COR-L47 (cell line): Measurements from ENCODE around the gene VASH2.
"Not testable (repeated sequence)": the region's sequence is repeated elsewhere in the genome, so short reads cannot be mapped to it uniquely, and the experiment has no call there.

ENCODE experiments used
- DNase-seq: peaks from one replicate; lab custom pipeline; 2025; lab: John Stamatoyannopoulos, UW

The VASH2 gene

DNA sequence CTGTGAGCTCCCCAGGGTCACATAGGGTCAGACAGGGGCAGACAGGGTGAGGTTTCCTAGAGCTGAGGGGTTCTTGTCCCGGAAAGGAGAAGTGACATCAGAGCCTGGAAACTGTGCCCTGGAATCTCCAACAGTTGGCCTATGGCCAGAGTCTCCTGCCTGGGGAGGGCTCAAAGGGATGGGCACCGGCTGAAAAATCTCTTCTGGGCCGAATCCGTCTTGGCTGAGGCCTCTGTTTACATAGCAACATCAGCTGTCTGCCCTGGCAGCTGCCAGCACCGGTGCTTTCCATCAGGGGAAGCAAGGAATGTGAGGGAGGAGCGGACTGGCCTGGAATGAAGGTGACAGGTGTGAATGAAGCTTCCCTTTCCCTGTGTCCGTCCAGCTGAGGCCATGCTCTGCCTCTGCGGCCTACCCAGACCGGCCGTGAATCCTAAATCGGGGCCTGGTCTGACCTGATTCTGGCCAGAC, 30.7 kb downstream of the VASH2 start:
- peak; percentile 57 for DNase-seq

DNA sequence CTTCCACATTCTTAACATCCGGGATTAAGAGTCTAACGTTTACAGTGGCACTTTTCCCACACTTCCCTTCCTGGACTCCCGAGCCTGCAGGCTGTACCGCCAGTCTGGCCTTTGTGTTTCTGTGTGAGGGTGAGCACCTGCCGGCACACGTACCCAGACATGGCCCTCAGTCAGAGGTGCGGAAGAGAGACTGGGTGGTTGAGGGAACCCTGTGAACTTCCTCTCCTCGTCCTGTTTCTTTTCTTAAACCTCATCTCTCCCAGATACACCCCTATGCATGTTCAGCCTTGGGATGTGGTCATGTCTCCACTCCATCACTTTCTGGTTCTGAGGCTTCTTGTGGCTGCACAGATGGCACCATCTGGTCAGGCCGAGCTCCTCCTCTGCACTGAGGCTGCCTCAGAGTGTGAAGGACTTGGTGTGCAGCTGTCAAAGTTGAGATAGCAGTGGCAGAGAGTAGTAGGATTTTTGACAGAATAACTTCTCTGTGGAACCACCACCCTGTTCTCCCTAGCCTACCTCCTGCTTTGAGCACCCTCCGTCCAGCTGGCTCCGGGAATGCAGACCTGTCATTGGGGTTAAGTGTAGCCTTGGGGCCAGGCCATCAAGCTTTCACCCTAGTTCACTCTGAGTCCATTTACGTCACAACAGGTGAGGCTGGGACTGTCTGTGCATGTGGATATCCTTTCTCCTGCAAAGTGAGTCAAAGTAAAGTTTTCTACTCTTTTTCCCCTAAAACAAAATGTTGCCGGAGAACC, 31.4 kb downstream of the VASH2 start:
- no peak for DNase-seq

DNA sequence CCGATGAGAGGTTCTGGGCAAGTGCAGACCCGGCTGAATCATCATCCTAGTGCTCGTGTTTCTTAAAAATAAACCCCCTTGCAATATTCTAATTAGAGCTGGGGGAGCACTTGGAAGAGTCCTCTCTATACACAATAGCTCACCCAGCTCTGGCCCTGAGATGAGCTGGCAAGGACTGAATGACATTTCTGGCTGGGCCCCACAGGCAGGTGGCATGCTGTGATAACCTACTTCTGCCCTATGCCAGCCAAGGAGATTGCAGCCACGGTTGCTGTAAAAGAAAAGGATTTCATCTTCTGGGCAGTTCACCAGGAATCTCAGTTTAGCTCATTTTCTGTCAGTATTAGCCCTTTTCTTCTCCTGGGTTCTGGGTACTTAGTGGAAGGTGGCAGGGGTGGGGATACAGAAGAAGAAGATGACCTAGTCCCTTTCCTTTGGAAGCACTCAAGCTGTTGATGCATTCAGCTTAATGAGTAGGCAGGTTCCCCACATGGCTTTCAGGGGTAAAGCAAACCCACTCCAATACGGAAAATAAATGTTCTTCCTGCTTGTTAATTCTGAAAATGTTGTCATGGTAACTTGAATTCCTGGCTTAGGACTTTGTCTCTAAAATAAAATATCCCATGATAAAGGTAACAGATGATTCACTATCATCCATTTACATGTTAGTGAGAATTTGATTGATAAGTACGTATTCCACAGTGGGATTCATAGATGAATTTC, 32.2 kb downstream of the VASH2 start:
- DNase-seq, result no peak

DNA sequence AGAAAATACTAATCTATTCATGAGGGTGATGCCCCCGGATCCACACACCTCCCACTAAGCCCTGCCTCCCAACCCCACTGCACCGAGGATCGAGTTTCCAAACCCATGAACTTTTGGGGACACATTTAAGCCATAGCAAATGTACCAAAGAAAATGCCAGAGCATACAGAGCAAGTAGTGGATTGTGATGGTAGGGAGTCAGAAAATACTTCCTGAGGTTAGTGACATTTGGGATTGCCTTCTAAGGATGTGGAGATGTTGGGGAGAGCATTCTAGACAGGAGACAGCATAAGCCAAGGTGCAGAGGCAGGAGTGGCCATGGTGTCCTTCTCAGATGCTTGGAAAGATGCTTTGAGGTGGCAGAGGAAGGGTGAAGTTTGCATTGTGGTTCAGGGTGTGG, 33.1 kb downstream of the VASH2 start:
- DNase-seq, result no peak

DNA sequence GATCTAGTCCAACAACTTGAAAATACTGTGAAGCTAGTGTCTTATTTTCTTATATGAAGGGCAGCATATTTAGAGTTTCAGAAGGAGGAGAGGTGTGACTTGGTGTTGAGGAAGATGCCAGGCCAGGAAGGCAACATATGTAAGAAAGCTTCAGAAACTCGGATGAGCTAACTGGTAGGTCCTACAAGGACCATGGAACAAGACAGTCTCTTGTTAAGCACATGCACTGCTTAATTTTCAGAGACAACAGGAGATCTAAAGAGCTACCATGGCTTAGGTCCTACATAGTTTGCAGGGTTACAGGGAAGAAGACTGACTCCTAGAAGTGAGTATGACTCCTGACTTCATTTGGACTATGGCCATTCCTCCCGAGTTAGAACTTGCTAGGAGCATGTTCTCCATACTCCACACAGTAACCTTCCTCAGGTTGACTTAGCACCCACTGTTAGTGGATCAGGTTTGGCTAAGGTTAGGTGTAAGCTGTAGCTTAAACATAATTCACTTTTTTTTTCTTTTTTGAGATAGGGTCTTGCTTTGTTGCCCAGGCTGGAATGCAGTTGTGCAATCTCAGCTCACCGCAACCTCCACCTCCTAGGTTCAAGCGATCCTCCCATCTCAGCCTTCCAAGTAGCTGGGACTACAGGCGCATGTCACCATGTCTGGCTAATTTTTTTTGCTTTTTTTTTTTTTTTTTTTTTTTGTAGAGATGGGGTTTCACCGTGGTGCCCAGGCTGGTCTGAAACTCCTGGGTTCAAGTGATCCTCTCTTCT, 34.4 kb downstream of the VASH2 start:
- no peak for DNase-seq

DNA sequence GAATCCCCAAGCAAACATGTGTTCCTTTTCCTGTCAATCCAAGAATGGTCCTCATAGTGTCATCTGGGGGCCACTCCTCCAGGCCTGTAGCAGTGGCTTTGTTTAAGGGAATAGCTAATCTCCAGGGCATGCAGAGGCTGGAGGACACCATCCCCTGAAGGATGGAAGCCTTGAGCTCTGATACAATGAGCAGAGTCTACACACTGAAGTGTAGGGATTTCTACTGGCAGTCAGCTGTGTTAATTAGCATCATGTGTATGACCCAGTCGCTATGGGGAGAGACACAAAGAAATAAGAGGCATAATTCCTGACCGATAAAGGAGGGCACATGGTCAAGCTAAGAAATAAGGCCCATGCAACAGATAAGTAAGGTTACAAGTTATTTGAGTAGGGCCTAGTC, 36.2 kb downstream of the VASH2 start:
- no peak for DNase-seq

DNA sequence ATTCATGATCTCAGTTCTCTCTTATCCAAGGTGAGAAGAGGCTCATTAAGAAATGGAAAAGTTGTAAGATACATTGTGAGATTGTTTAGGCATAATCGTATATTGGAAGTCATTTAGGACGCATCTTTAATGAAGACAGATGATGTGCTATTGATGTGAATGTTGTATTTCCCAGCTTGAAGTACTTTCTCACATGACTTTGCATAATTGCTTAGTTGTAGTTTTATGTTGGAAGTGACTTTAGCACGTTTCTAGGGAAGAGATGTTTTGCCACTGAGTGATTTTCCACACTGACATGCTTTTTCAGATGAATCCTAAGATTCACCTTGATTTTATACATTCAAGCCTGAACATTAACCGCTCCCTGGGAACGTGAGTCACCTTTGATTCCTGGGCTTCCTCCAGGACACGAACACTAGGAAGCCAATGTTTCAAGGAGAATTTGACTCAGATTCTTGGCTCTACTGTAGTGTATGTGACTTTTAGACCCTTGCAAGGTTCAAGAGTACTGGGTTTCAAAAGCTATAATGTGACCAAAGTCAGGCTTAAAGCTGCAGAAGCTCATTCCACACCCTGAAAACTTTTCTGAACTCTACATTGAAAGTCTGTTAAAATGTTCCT, 37.5 kb downstream of the VASH2 start:
- DNase-seq, result no peak

DNA sequence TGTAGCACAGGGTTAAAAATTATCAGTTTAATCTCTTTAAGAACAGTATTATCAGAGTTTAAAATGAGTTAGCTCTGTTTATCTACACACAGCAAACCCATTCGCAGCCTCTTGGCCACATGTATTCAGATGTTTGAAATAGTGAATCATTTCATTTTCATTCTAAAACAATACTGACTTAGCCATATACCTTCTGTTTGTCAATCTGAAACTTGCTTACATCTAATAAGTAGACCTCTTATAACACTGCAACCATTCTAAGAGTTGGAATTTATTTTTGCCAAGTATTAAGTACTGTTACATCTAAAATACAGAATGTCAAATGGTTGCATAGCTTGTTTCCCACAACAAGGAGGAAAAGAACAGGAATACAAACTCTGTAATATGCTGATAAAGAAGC, 39.9 kb downstream of the VASH2 start:
- DNase-seq, result no peak

DNA sequence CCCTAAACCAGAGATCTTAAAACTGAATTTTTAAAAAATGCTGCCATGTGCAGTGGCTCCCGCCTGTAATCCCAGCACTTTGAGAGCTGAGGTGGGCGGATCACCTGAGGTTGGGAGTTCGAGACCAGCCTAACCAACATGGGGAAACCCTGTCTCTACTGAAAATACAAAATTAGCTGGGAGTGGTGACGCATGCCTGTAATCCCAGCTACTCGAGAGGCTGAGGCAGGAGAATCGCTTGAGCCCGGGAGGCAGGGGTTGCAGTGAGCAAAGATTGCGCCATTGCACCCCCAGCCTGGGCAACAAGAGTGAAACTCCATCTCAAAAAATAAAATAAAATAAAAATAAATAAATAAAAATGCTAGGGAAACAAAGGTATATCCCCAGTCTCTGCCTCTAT, 43.6 kb downstream of the VASH2 start:
- not testable (repeated sequence) for DNase-seq

DNA sequence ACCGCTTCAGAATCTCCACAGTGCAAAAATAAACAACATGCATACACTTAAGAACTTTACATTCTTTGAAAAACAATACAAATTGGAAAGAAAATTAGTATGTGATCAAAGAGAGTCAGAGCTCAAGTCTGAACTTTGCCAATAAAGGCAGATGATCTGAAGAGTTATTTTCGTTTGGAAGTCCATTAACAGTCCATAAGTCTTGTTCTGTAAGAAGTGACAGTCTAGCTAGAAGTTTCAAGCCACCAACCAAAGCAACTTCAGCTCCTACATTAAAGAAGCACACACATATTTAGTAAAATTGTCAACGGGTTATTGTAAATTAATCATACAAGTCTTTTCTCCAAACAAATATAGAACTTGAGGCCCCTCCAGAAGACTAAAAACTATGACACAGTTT, 44.6 kb downstream of the VASH2 start:
- DNase-seq, result no peak

DNA sequence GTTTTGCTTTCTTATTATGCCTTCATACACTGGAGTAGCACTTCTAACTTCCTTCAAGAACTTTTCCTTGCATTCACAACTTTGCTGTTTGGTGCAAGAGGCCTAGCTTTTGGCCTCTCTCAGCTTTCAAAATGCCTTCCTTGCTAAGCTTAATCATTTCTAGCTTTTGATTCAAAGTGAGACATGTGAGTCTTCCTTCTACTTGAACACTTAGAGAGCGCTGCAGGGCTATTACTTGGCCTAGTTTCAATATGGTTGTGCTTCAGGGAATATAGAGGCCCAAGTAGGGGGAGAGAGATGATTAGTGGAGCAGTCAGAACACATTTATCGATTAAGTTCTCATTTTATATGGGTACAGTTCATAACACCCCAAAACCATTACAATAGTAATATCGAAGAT, 52.9 kb downstream of the VASH2 start:
- DNase-seq, result no peak

DNA sequence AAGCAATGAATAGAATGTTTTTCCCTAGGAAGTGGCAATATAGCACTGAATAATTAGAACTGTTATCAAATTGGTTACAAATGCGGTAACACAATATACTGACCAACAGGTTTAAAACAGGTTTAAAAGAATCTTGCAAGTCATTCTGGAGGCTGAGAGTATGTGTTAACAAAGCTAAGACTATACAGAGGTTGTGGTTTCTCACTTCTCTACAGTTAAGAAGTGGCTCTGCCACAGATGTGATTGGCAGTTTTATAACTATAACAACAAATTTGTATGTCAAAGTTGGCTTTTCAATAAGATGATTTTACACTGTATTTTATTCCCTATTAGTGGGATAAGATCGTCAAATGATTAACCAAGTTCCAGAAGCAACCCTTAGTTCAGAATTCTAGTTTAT, 58.2 kb downstream of the VASH2 start:
- no peak for DNase-seq

DNA sequence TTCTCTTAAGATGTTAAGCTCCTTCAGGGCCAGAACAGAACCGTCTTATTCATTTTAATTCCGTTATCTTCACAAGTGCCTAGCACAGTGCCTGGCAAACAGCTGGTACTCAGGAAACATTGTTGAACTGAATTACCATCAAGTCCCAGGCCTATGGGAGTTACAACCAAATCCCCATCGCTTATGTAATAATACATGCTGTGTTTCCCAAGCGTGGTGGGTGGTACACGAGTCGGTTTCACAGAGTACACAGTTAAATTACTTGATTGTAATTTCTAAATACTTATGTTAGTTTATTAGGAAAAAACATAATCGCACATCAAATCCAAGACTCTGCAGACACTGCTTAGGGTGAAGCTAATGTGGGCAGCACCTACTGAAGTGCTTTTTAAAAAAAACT, 64.3 kb downstream of the VASH2 start:
- DNase-seq, result no peak

DNA sequence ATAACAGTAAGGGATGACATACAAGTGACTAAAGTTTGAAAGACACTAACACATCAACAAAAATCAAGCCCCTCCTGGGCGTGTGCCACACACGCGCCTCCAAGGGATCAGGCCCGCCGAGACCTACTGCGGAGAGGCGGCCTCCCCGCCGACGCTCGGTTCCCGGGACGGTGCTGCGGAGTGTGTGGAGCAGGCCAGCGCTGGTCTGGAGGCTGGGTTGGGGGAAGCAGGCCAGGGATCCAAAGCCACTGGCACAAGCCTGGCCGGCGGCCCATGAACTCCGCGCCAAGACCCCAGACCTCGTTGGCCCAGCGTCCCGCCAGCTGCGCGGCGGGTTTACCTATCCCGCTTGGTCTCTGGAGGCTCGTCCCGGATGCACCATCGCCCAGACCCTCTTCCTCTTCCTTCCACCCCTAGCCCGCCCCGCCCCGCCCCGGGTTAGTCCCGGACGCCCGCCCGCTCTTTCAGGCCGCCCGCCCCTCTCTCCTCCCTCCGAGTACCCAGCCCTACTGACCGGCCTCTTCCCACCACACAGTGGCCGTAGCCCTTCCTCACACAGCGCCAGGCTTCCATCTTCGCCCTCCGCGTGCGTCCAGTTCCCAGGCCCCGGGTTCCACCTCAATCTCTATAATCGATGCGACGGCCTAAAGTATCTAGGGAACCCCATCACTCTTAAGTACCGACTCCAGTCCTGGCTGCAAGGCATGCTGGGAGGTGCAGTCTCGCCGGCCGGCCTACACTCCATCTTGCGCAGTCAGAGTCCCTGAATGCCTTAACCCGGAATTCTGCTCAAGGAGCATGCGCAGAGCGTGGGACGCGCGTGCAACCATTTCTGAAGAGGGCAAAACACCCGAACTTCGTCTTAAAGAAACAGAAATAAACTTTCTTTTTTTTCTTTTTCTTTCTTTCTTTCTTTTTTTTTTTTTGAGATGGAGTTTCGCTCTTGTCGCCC, 65.0 kb downstream of the VASH2 start, which contains the start of gene ANGEL2:
ANGEL2 (minus strand) TSS at position 769 of the 952 bp plus-strand sequence; CDS start at position 573, 196 bp downstream.
- peak; percentile 93 for DNase-seq

DNA sequence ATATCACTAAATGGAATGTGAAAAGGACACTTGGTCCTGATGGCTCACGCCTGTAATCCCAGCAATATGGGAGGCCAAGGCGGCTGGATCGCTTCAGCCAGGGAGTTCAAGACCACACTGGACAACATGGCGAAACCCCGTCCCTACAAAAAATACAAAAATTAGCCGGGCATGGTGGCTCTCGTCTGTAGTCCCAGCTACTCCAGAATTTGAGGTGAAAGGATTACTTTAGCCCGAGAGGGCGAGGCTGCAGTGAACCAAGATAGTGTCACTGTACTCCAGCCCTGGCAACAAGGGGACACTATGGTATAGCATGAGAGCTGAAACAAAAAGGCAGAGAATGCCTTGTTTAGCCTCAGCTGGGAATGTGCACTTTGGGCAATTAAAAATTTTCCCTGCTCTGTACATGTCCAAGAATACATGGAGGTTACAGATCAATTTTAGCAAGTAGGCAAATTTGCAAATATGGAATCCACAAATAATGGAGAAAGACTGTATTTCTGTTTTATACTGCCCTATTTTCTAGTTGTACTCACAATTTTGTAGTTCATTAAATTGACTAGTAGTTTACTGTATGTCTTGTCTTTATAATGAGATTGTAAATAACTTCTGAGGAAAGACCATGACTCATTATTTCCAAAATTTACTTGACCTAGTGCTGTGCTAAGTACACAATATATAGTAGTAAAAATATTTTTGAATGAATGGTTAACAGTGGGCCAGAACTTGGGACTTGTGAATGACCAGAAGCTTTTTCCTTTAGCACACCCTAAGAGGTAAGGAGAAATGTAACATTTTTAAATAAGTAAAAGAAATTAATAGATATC, 67.3 kb downstream of the VASH2 start:
- DNase-seq, result no peak

DNA sequence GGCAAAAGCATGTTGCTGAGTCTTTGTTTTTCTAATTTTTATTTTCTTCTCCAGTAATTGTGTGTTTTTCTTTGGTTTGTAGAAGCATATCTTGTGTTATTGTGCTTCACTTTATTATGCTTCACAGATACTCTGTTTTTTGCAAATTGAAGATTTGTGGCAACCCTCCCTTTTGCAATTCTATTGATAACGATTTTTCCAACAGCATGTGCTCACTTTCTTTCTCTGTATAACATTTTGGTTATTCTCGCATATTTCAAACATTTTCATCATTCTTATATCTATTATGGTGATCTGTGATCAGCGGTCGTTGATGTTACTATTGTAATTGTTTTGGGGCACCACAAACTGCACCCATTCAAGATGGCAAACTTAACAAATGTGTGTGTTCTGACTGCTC, 69.1 kb downstream of the VASH2 start:
- DNase-seq, result no peak

DNA sequence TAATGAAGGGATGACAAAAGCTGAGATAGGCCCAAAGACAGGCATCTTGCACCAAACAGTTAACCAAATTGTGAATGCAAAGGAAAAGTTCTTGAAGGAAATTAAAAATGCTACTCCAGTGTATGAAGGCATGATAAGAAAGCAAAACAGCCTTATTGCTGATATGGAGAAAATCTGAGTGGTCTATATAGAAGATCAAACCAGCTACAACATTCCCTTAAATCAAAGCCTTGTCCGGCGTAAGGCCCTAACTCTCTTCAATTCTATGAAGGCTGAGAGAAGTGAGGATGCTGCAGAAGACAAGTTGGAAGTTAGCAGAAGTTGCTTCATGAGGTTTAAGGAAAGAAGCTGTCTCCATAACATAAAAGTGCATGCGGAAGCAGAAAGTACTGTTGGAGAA, 69.7 kb downstream of the VASH2 start:
- no peak for DNase-seq

DNA sequence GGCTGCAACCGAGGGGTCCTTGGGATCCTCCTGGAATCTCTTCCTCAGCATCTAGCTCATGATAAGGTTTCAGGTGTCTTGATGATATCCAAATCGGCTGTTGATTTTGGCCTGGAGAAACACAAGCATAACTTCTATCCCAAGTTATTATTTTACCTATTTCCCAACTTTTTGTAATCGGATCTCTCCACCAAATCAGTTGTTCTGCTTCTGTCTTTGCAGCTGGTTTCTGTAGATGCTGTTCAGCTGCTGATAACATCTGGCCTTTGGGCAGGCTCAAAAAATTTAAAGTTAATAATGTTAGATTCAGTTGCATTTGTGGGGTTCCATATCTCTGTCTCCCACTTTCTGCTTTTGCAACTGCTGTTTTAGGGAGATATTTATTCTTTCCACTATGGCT, 76.7 kb downstream of the VASH2 start:
- DNase-seq, result not testable (repeated sequence)

DNA sequence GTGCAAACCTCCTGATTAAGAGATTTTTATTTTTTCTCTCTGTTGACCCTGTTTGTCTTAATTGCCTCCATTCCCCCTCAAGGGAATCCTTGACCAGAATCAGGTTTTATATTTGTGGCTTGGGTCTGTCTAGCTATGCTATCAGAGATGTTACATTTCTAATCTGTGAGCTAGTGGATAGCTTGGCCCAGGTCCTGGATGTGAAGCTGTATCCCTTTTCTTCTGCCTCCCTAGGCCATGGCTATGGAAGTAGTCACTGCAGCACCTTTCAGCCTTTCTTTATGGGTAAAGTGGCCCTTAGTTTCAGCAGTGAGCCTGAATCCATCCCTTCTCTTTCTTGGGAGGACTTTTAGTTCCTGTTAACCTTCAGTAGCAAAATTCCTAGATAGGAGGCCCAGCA, 82.3 kb downstream of the VASH2 start:
- DNase-seq, result no peak

DNA sequence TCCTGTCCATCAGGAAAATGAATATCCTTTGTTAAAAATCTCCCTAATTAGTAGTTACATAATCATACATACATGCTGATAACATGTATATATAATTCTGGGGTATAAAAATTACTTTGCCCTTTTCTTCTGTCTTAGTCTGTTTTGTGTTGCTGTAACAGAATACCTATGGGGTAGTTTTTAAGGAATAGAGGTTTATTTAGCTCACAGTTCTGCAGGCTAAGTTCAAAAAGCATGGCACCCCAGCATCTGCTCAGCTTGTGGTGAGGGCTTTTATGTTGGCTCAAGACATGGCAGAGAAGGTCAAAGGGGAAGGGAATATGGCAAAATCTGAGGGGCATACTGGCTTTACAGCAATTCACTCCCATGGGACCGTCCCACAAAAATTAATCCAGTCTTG, 84.4 kb downstream of the VASH2 start:
- DNase-seq, result no peak
